Spleen (tissue), 11 donors: ENCODE results near the gene CLCN3. TPM values are rescaled to one million over a fixed set of nuclear protein-coding genes. Genes with fewer than 3 reads are reported as not detected.

Experiments
- DNase-seq: peaks from one replicate; pipeline ENCODE4 v3.0.0-alpha.2; 2020
- H3K27ac ChIP-seq, 8 donors: fragments of 200-600 bp; sonication (generic) in 7 of 8; 1 replicate in 4 of 8; 2 replicates in 4 of 8; pipeline versions ENCODE4 v1.5.0 to v1.8.0; 2016 to 2021; ENCODE audit warnings: inconsistent platforms in 4 of 8, mild to moderate bottlenecking in 4 of 8, moderate library complexity in 1 of 8
- H3K27me3 ChIP-seq, 7 donors: fragments of 200-600 bp; sonication (generic) in 6 of 7; replicated peaks in 1 of 7; 1 replicate in 4 of 7; 2 replicates in 3 of 7; pipeline versions ENCODE4 v1.5.0 to v1.8.0; 2016 to 2021; ENCODE audit warnings: inconsistent platforms in 3 of 7, mild to moderate bottlenecking in 1 of 7
- H3K36me3 ChIP-seq, 6 donors: fragments of 200-600 bp; sonication (generic) in 5 of 6; 1 replicate in 4 of 6; 2 replicates in 2 of 6; pipeline versions ENCODE4 v1.5.0 to v1.8.0; 2016 to 2021; ENCODE audit warnings: inconsistent platforms in 2 of 6
- H3K4me1 ChIP-seq, 6 donors: fragments of 200-600 bp; sonication (generic) in 5 of 6; 1 replicate in 3 of 6; 2 replicates in 3 of 6; pipeline versions ENCODE4 v1.5.0 to v1.8.0; 2016 to 2021; ENCODE audit warnings: inconsistent platforms in 3 of 6
- H3K4me3 ChIP-seq, 8 donors: fragments of 200-600 bp; sonication (generic) in 7 of 8; 1 replicate in 4 of 8; 2 replicates in 4 of 8; pipeline versions ENCODE4 v1.5.0 to v1.8.0; 2016 to 2021; ENCODE audit warnings: inconsistent platforms in 4 of 8, mild to moderate bottlenecking in 4 of 8, moderate library complexity in 2 of 8
- H3K9me3 ChIP-seq, 8 donors: fragments of 200-600 bp; sonication (generic) in 7 of 8; 1 replicate in 4 of 8; 2 replicates in 4 of 8; pipeline versions ENCODE4 v1.5.0 to v1.8.0; 2016 to 2021; ENCODE audit warnings: inconsistent platforms in 4 of 8
- CTCF ChIP-seq, 11 experiments: fragments of 200-600 bp in 7 of 11; fragments of 450-650 bp in 4 of 11; sonication (generic) in 4 of 11; IDR thresholded peaks in 8 of 11; conservative IDR thresholded peaks in 3 of 11; 1 replicate in 7 of 11; 2 replicates in 4 of 11; pipeline versions ENCODE4 v1.4.0 to v1.8.0; 2016 to 2021; ENCODE audit warnings: antibody characterized with exemption in 11 of 11, inconsistent platforms in 4 of 11, mild to moderate bottlenecking in 1 of 11
- POLR2A ChIP-seq, 3 donors: fragments of 450-650 bp; IDR thresholded peaks; one replicate each; pipeline ENCODE4 v1.5.1; 2017; ENCODE audit warnings: antibody characterized with exemption in 3 of 3, mild to moderate bottlenecking in 1 of 3
- POLR2AphosphoS5 ChIP-seq, 3 donors: sonication (generic); formaldehyde crosslinking; IDR thresholded peaks; one replicate each; pipeline ENCODE4 v1.5.1; 2017; ENCODE audit warnings: antibody characterized with exemption in 3 of 3
- WGBS, 5 donors: extraction: QIAGEN DNeasy Blood & Tissue Kit in 3 of 5; methylation state at CpG; one replicate each; pipeline versions ENCODE4 v1.1.5 to v1.1.7; 2013 to 2018; 5-methylcytosine and 5-hydroxymethylcytosine counted together
- intact Hi-C: fragments of 100-400 bp; cut with DNase I; formaldehyde crosslinking; loops from one replicate; pipeline ENCODE4 v1.15.0; 2023; ENCODE audit warnings: low total_unique reads
- polyA plus RNA-seq, 3 donors: library from polyadenylated mRNA; stranded (reverse); fragments of 200-250 nt; gene quantifications; one replicate each; pipeline ENCODE4 v1.2.1, GENCODE V29; 2013
- total RNA-seq, 7 donors: library from RNA; depleted of rRNA in 3 of 7; stranded (reverse); fragments of >200 nt in 3 of 7; fragmentation: NEBNext Ultra II Directional in 4 of 7; extraction: Animal tissue kit (Norgen Biotek cat#: 25700) in 4 of 7; gene quantifications; one replicate each; pipeline versions ENCODE4 v1.1.0 to v1.2.1, GENCODE V29; 2016 to 2021
- donor health status: healthy with polysubstance abuse.
- donor health status: DM: no; HTN: no; CAD: no; lungs with moderate emphysema.
- donor health status: DM: no; HTN: no; CAD: no.
- donor health status: Bipolar disorder and iron deficiency.
- donor health status: healthy.
- donor health status: DM: no; HTN: no; CAD: no.
- donor health status: DM: yes; HTN: yes; CAD: no.

CLCN3 gene
- total and polyA plus RNA-seq, 10 donors, result 4.0 to 43.3 (median 30.4) TPM

- no peak for DNase-seq
- intact Hi-C loops, result no loop called here
- TF ChIP-seq POLR2A (IDR thresholded peaks at IDR 0.05) (no peak), CTCF (IDR thresholded peaks at IDR 0.05 in 8 of 11, conservative IDR thresholded peaks at IDR 0.05 in 3 of 11) (no peak), POLR2AphosphoS5 (IDR thresholded peaks at IDR 0.05) (no peak)
- no peak overlapping the region for H3K27ac ChIP-seq
- peaks cover 0 to 61% (median 14%) of the 10 kb centered on the region in 6 donors for H3K36me3 ChIP-seq
- no peaks in the 10 kb centered on the region for H3K9me3 ChIP-seq
- no peaks in the 10 kb centered on the region for H3K4me1 ChIP-seq
- H3K27me3 ChIP-seq, result no peaks in the 10 kb centered on the region
- H3K4me3 ChIP-seq, result no peak overlapping the region
Measured at GRCh38 chr4:169594560-169595195, 25.7 kb upstream of the CLCN3 start.

GRCh38 chr4:169601016-169601771 is 19.2 kb upstream of the CLCN3 start:
- DNase-seq, result no peak
- H3K27ac ChIP-seq, result no peak overlapping the region
- H3K27me3 ChIP-seq, result no peaks in the 10 kb centered on the region
- H3K36me3 ChIP-seq, result peaks cover 0 to 55% (median 28%) of the 10 kb centered on the region in 6 donors
- H3K4me1 ChIP-seq, result peaks cover 0 to 15% (median 0%) of the 10 kb centered on the region in 6 donors
- H3K4me3 ChIP-seq, result no peak overlapping the region
- intact Hi-C loops, result no loop called here
- no peaks in the 10 kb centered on the region for H3K9me3 ChIP-seq
- TF ChIP-seq POLR2AphosphoS5 (IDR thresholded peaks at IDR 0.05), result no peak
- no peak for TF ChIP-seq POLR2A (IDR thresholded peaks at IDR 0.05)
- TF ChIP-seq CTCF (IDR thresholded peaks at IDR 0.05 in 8 of 11, conservative IDR thresholded peaks at IDR 0.05 in 3 of 11), result no peak

- DNase-seq, result no peak
- Histone ChIP-seq H3K4me3 (no peak overlapping the region), H3K9me3 (no peaks in the 10 kb centered on the region), H3K4me1 (peaks cover 0 to 21% (median 0%) of the 10 kb centered on the region in 6 donors), H3K36me3 (peaks cover 0 to 36% (median 23%) of the 10 kb centered on the region in 6 donors), H3K27ac (no peak overlapping the region), H3K27me3 (no peaks in the 10 kb centered on the region)
- WGBS, 5 donors, result 92 to 97% (median 96%) methylated on average over 2 of the region's 2 CpGs
- intact Hi-C loops, result no loop called here
- no peak for TF ChIP-seq POLR2A (IDR thresholded peaks at IDR 0.05)
- TF ChIP-seq POLR2AphosphoS5 (IDR thresholded peaks at IDR 0.05), result no peak
- TF ChIP-seq CTCF (IDR thresholded peaks at IDR 0.05 in 8 of 11, conservative IDR thresholded peaks at IDR 0.05 in 3 of 11), result no peak
Measured at GRCh38 chr4:169603312-169603711, 17.1 kb upstream of the CLCN3 start.

- intact Hi-C loops, result no loop called here
- Histone ChIP-seq H3K27me3 (no peaks in the 10 kb centered on the region), H3K27ac (no peak overlapping the region), H3K9me3 (no peaks in the 10 kb centered on the region), H3K4me1 (peaks cover 0 to 25% (median 0%) of the 10 kb centered on the region in 6 donors), H3K4me3 (no peak overlapping the region), H3K36me3 (peaks cover 0 to 30% (median 20%) of the 10 kb centered on the region in 6 donors)
- TF ChIP-seq POLR2A (IDR thresholded peaks at IDR 0.05) (no peak), CTCF (IDR thresholded peaks at IDR 0.05 in 8 of 11, conservative IDR thresholded peaks at IDR 0.05 in 3 of 11) (no peak), POLR2AphosphoS5 (IDR thresholded peaks at IDR 0.05) (no peak)
- 0 to 85% (median 43%) methylated on average over 1 of the region's 1 CpG for WGBS, 5 donors
- DNase-seq, result no peak
Measured at GRCh38 chr4:169604131-169604900, 16.1 kb upstream of the CLCN3 start.
